SHP77 treated with DMSO at 0.1 percent for 48 hours (cell line): ENCODE data around the gene PRTN3.

ENCODE experiments used
- DNase-seq: peaks from one replicate; lab custom pipeline; 2025; lab: John Stamatoyannopoulos, UW

The PRTN3 gene

DNA sequence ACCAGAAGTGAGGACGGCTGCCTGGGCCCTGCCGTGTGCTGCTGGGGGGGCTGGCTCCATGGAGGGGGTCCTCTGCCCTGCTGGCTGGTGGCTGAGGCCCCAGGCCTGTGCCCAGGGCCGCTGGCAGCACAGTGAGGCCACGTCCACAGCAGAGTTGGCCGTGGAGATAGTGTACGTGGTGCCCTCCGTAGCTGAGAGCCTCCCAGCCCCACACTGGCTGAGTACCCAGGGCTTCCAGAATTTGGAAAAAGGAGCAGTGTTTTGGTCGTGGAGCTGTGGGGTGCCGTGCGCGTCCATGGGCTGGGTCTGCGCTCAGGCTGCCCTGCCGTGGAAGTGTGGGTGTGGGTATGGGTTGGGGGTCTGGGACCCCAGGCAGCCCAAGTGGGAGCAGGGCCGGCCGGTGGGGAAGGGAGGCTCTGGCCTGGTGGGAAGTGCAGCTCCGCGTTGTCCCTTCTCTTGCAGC, 37.7 kb upstream of the PRTN3 start:
- no peak for DNase-seq

DNA sequence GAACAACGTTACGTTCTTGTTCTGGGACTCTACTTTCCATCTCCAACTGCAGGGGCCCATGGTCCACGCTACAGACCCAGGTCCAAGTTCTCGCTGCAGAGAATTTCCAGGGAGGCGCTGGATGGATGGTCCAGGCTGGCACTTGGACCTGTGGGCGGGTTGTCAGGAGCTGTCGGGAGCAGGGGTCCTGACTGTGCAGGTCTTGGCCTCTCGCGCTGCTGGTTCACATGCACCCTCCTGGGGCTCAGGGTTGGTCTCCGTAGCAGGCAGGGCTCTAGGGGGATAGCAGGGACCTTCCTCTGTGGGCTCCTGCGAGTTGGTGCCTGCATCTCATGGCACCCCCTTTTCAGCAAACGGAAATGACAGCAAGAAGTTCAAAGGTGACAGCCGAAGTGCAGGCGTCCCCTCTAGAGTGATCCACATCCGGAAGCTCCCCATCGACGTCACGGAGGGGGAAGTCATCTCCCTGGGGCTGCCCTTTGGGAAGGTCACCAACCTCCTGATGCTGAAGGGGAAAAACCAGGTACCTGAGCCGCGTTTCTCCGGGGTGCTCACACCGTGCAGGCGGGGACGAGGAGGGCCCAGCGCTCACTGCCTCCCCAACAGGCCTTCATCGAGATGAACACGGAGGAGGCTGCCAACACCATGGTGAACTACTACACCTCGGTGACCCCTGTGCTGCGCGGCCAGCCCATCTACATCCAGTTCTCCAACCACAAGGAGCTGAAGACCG, 36.9 kb upstream of the PRTN3 start:
- no peak for DNase-seq

DNA sequence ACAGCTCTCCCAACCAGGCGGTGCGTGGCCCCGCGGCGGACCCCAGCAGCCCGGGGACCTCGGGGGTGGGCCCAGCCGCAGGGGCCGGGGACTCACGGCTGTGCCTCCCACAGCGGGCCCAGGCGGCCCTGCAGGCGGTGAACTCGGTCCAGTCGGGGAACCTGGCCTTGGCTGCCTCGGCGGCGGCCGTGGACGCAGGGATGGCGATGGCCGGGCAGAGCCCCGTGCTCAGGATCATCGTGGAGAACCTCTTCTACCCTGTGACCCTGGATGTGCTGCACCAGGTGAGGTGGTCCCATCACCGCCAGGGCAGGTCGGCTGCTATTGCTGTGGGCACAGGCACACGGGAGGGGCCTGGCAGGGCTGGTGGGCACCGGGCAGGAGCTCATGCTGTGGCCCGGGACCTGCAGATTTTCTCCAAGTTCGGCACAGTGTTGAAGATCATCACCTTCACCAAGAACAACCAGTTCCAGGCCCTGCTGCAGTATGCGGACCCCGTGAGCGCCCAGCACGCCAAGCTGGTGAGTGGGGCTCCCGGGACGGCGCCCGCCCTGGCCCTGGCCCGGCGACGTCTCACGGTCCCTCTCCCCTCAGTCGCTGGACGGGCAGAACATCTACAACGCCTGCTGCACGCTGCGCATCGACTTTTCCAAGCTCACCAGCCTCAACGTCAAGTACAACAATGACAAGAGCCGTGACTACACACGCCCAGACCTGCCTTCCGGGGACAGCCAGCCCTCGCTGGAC, 36.2 kb upstream of the PRTN3 start:
- DNase-seq, result no peak

DNA sequence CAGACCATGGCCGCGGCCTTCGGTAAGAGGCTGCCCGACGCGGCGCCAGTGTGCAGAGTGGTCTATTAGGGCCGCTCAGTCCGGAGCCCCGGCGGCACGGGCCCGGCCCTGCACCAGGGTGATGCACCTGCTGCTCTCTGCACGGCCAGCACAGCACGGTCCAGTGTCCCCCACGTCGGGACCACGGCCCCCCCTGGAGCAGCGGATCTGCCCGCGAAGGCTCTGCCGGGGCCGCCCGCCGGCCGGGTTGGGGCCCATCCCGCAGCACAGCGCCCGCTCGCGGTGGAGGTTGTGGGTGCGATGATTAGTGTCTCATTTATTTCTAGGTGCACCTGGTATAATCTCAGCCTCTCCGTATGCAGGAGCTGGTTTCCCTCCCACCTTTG, 35.6 kb upstream of the PRTN3 start:
- no peak for DNase-seq

DNA sequence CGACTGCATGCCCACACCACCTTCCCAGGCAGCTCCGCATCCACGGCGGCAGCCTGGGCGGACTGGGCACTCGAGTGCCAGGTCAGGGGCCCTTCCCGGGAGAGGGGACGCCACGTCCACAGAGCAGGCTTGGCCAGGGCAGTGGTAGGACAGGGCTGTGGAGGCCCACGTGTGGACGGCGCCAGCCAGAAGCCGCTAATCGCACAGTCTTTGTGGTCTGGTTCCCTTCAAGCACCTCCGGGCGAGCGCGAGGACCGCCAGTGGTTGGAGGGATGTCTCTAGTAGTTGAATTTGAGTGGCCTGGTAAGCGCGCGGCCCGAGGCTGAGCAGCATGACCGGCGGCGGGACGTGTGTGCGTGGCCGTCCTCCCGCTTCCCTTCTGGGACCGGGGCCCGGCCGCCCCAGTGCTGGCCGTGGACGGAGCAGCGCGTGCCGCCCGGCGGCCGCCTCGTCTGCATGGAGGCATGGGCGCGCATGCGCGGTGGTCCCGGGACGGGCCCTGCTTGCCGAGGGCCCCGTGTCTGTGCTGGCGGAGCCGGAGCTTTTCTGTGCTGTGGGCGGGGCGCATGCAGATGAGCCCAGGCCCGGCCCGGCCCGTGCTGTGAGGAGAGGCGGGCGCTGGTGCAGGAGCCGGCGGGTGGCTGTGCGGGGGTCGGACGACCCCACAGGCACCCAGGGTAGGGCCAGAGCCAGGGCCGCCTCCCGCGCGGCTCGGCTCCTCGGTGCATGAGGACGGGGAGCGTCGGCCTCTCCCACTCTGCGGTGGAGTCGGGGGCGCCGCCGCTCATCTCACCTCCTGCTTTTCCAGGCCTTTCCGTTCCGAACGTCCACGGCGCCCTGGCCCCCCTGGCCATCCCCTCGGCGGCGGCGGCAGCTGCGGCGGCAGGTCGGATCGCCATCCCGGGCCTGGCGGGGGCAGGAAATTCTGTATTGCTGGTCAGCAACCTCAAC, 34.9 kb upstream of the PRTN3 start:
- no peak for DNase-seq

DNA sequence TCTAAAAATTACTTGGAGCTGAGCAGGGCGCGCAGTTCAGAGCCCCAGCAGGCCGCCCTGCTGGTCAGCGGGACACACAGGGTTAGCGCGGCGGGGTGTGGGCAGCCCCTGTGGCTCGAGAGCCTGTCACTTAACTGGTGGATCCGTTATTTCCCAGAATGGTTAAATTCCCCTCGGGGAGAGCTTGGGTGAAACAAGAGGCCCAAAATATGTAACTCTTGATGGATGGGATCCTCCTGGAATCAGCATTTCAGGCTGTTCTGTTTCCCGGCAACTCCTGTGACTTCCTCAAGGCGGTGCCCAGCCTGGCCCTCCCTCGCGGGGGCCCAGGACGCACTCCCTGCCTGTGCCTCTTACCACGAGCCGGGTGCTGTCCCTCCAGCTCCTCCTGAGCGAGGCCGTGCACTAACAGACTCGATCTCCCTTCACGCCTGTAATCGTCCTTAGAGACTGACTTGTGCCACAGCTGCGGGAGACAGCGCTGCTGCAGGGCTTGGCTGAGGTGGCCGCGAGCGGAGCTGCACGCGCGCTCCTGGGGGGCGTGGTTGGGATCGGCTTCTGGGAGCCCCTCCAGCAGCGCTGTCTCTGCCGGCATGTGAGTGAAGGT, 33.9 kb upstream of the PRTN3 start:
- DNase-seq, result no peak

DNA sequence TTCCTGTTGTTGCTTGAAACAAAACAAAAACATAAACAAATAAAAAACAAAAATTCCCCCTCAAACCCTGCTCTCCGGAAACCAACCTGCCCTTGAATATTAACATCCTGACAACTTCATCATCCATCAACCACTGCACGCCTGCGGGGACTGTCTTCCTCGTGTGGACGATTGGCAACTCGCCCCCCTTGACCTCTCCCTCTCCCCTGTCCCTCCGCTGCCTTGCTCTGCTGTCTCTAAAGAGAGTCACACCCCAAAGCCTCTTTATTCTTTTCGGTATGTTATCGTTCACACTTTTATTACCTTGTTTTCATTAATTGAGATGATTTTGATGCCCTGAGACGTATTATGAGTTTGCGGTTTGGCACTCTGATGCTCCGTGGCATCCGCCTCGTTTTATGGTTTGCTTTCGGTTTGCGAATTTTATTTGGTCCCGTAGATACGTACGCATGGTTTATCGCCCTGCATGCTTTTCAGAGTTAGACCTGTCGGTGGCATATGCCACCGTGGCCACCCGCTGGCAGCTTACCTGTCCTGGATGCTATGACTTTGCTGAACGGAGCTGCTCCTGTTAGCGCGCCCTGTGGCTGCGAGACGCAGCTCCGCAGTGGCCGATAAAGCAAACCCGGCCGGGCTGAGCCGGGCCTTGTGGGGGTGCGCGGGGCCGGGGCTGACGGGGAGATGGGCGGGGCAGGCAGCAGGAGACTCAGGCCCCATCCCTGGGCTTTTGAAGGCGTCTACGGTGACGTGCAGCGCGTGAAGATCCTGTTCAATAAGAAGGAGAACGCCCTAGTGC, 33.0 kb upstream of the PRTN3 start:
- DNase-seq, result no peak

DNA sequence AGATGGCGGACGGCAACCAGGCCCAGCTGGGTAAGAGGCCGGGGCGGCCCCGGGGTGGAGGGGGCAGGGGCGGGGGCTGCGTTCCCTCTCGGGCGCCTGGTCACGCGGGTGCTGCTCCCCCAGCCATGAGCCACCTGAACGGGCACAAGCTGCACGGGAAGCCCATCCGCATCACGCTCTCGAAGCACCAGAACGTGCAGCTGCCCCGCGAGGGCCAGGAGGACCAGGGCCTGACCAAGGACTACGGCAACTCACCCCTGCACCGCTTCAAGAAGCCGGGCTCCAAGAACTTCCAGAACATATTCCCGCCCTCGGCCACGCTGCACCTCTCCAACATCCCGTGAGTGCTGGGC, 32.4 kb upstream of the PRTN3 start:
- no peak for DNase-seq

DNA sequence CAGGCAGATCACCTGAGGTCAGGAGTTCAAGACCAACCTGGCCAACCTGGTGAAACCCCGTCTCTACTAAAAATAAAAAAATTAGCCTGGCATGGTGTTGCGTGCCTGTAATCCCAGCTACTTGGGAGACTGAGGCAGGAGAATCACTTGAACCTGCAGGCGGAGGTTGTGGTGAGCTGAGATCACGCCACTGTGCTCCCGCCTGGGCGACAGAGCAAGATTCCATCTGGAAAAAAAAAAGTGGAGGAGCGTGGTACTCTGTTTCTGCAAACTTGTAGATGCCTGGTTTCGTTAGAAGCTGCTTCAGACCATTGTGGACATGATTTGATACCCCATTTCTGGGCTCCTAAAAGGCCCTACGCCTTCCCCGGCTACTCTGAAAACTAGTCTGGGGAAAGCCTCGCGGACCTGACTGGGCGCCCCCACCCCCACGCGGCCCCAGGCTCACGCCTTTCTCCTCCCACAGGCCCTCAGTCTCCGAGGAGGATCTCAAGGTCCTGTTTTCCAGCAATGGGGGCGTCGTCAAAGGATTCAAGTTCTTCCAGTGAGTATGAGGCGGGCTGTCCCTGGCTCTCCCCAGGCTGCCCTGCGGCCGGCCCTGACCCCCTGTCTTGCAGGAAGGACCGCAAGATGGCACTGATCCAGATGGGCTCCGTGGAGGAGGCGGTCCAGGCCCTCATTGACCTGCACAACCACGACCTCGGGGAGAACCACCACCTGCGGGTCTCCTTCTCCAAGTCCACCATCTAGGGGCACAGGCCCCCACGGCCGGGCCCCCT, 30.5 kb upstream of the PRTN3 start:
- no peak for DNase-seq

DNA sequence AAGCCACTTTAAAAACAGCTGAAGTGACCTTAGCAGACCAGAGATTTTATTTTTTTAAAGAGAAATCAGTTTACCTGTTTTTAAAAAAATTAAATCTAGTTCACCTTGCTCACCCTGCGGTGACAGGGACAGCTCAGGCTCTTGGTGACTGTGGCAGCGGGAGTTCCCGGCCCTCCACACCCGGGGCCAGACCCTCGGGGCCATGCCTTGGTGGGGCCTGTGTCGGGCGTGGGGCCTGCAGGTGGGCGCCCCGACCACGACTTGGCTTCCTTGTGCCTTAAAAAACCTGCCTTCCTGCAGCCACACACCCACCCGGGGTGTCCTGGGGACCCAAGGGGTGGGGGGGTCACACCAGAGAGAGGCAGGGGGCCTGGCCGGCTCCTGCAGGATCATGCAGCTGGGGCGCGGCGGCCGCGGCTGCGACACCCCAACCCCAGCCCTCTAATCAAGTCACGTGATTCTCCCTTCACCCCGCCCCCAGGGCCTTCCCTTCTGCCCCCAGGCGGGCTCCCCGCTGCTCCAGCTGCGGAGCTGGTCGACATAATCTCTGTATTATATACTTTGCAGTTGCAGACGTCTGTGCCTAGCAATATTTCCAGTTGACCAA, 29.8 kb upstream of the PRTN3 start:
- DNase-seq, result no peak

DNA sequence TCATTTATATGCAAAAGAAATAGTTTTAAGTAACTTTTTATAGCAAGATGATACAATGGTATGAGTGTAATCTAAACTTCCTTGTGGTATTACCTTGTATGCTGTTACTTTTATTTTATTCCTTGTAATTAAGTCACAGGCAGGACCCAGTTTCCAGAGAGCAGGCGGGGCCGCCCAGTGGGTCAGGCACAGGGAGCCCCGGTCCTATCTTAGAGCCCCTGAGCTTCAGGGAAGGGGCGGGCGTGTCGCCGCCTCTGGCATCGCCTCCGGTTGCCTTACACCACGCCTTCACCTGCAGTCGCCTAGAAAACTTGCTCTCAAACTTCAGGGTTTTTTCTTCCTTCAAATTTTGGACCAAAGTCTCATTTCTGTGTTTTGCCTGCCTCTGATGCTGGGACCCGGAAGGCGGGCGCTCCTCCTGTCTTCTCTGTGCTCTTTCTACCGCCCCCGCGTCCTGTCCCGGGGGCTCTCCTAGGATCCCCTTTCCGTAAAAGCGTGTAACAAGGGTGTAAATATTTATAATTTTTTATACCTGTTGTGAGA, 29.2 kb upstream of the PRTN3 start:
- DNase-seq, result no peak

DNA sequence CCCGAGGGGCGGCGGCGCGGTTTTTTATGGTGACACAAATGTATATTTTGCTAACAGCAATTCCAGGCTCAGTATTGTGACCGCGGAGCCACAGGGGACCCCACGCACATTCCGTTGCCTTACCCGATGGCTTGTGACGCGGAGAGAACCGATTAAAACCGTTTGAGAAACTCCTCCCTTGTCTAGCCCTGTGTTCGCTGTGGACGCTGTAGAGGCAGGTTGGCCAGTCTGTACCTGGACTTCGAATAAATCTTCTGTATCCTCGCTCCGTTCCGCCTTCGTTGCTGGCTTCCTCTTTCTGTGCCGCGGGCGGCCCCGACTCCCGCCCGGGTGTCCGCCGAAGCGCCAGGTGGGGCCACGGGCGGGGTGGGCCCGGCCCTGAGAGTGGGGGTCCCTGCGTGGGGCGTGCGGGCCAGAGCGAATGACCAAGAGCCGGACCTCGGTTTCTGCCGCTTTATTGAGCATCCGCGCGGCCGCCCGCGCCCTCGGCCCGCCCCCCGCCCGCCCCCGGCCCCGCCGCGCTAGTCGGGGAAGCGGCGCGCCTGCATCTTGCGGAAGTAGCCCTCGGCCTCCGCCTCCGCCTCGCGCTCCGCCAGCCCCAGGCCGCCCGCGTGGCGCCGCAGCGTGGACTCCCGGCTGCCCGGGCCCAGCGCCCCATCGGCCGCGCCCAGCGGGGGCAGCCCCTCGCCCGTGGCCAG, 28.6 kb upstream of the PRTN3 start:
- DNase-seq, result no peak

DNA sequence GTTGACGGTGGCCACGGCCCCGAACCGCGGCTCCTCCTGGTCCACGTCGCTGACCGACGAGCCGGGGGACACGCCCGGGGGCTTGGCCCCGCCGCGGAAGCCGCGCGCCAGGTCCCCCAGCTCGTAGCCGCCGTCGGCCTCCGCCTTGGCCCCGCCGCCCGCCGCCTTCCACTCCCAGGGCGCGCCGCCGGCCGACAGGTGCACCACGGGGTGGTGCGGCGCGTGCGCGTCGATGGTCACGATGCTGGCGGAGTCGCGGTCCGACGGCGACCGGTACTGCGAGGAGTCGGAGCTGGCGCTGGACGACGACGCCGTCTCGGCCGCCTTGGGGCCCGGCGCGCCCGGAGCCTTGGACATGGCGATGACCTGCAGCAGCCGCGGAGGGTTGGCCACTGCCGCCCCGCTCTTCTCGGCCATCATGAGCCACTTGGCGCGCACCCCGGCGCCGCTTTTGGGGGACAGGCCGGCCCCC, 28.0 kb upstream of the PRTN3 start:
- no peak for DNase-seq

DNA sequence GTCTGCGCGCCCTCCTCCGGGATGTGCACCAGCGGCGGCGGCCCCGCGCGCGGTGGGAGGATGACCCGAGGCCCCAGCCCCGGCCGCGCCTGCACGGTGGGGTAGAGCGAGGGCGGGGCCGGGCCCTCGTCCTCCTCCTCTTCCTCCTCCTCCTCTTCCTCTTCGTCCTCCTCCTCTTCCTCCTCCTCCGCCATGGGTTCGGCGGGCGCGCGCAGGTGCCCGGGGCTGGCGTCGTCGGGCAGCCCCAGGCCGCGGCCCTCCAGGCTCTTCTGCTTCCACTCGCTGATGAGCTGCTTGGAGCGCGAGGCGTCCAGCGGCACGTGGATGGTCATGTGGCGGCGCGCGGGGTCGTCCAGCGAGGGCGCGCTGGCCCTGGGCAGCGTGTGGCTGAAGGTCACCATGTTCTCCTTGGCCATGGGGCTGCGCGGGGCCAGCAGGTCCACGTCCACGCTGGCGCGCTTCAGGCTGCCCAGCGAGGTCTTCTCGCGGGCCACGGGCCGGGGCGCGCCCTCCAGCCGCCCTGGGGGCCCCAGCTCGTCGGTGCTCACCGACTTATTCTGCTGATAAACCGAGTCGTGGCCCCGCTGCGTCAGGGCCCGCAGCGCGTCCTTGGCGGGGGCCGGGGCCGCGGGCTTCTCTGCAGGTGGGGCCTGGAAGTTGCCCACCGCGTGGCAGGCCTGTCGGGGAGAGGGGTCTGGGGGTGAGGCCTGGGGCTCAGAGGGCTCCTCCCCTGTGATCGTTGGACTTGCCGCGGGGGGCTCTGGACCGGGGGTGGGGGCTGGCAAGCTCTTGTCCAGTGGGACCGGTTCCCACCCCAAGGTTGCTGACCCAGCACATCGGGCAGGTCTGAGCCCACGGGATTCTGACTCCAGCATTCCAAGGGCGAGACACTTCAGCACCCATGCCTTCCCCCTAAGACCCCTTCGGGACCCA, 27.3 kb upstream of the PRTN3 start:
- DNase-seq, result no peak

DNA sequence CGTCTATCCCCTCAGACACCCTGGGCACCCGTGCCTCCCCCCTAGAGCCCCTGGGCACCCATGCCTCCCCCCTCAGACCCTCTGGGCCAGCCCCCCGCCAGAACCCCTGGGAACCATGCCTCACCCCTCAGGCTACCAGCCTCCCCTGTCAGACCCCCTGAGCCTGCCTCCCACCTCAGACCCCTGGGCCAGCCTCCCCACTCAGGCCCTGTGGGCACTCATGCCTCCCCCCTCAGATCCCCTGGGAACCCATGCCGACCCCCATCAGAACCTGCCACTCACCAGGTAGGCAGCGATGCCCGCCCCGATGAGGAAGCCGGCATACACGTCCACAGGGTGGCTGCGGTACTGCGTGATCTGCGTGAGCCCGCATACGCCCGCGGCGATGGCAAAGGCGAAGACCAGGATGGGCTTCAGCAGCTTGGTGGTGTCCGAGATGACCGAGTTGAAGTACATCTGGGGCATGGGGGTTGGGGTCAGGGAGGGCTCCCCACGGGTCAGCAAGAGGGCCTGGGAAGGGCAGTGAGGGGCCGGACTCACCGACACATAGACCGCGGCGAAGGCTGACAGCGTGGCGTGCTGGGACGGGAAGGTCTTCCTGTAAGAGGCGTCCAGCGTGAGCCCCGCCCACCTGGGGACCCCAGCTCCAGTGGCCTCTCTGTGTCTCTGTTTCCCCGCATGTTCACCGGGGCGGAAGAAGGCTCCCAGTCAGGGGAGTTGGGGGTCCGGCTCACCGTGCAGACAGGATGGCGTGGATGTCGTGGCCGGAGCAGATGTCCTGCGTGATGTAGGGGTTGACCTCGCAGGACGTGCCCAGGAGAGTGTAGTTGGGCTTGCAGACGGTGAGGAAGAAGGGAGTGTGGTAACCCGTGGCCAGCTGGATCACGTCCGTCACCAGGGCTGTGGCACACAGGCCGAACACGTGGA, 26.4 kb upstream of the PRTN3 start:
- DNase-seq, result no peak

DNA sequence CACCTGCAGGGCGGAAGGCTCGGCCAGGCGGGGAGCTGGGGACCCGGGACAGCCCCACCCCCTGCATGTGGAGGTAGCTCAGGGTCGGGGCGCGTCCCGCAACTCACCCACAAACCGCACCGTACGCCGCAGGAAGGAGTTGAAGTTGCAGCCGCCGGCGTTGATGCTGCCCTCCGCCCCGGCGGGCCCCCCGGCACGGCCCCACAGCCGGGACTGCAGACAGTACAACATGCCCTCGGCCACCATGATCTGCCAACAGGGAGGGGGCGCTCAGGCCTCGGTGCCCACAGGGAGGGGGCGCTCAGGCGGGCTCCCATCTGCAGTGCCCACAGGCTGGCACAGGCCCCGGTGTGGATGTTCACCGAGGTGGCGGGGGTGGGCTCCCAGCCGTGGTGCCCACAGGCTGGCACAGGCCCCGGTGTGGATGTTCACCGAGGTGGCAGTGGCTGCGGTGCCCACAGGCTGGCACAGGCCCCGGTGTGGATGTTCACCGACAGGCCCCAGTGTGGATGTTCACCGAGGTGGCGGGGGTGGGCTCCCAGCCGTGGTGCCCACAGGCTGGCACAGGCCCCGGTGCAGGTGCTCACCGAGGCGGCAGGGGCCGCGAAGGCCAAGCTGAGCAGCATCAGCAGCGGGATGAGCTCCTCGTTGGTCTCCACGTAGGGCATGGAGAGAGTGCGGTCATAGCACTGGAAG, 25.6 kb upstream of the PRTN3 start:
- no peak for DNase-seq
